ENCODE measurements around the gene NOS3.

DNA sequence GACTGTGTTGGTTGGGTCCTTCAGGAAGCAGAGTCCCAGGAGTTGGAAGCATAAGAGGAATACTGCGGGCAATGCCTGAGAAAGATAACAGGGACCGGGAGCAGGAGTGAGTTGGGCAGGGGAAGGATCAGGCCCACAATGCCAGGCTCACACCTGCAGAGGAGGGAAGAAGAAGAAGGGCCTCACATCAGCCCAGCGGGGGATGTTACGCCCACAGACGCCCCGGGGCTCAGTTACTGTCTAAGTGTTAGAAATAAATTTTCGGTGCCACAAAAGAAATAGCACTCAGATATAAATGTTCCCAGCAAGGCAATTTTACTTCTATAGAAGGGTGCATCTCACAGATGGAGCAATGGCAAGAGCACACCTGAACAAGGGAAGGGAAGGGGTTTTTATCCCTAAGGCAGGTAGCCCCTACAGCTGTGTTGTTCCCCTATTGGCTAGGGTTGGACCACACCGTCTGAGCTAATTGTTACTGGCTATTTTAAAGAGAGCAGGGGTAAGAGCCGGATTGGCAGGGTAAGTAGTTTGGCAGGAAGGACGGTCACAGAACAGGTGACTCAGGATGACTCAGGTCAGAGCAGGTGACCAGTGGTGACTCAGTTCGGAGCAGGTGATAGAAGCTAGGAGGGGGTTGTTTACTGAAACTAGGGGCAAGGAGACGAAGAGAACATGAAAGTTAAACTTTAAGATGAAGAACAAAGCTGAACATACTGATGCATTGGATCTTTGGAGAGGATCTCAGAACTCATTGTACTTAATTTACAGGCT is at the start of gene NOS3:
- TF ChIP-seq, protein P1, sequence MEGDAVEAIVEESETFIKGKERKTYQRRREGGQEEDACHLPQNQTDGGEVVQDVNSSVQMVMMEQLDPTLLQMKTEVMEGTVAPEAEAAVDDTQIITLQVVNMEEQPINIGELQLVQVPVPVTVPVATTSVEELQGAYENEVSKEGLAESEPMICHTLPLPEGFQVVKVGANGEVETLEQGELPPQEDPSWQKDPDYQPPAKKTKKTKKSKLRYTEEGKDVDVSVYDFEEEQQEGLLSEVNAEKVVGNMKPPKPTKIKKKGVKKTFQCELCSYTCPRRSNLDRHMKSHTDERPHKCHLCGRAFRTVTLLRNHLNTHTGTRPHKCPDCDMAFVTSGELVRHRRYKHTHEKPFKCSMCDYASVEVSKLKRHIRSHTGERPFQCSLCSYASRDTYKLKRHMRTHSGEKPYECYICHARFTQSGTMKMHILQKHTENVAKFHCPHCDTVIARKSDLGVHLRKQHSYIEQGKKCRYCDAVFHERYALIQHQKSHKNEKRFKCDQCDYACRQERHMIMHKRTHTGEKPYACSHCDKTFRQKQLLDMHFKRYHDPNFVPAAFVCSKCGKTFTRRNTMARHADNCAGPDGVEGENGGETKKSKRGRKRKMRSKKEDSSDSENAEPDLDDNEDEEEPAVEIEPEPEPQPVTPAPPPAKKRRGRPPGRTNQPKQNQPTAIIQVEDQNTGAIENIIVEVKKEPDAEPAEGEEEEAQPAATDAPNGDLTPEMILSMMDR (conservative IDR thresholded peaks at IDR 0.05; ENCODE audit: low read depth in 2 of 2) = no peak
- TF ChIP-seq EZH2 (IDR thresholded peaks at IDR 0.05; ENCODE audit: low read depth, unreplicated experiment) (no peak), REST (IDR thresholded peaks at IDR 0.05; ENCODE audit: unreplicated experiment) (no peak), CREB1 (CRISPR knock-in tag; IDR thresholded peaks at IDR 0.05; ENCODE audit: low read depth) (no peak), POLR2AphosphoS5 (IDR thresholded peaks at IDR 0.05; ENCODE audit: low read depth) (no peak), EZH2phosphoT487 (IDR thresholded peaks at IDR 0.05; ENCODE audit: unreplicated experiment) (no peak)

Measured in GM23338 (cell line).